ENCODE data around the gene PCBP3.
"Not testable (repeated sequence)": the region's sequence is repeated elsewhere in the genome, so short reads cannot be mapped to it uniquely, and the experiment has no call there.

The PCBP3 gene

DNA sequence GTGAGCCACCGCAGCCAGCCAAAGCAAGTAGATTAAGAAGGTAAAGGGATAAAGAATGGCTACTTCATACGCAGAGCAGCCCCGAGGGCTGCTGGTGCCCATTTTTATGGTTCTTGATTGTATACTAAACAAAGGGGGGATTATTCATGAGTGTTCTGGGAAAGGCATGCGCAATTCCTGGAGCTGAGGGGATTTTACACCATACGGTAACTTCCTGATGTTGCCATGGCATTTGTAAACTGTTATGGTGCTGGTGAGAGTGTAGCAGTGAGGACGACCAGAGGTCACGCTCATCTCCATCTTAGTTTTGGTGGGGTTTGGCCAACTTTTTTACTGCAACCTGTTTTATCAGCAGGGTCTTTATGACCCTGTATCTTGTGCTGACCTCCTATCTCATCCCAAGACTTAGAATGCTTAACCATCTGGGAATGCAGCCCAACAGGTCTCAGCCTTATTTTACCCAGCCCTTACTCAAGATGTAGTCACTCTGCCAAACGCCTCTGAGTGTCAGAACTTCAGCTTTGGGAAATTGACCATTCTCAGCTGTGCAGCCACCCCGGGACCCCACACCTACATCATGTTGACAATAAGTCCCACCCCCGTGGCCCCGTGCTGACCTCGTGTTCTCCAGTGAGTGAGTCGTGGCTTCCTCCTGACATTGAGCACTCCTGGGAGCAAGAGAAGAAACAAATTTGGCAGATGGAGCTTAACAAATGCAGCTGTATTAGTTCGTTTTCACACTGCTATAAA, 188.6 kb downstream of the PCBP3 start:
- DNase-seq: no peak

DNA sequence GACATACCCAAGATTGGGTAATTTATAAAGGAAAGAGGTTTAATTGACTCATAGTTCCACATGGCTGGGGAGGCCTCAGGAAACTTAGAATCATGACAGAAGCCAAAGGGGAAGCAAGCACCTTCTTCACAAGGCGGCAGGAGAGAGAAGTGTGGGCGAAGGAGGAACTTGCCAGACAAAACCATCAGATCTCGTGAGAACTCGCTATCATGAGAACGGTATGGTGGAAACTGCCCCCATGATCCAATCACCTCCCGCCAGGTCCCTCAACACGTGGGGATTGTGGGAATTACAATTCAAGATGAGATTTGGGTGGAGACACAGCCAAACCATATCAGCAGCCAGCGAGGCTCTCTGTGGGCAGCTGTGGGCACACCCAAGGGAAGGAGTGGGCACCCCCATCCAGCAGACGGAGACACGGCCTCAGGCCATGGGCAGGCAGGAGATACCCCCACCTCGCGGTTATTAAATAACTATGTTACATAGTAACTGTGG, 189.3 kb downstream of the PCBP3 start:
- not testable (repeated sequence) for DNase-seq

DNA sequence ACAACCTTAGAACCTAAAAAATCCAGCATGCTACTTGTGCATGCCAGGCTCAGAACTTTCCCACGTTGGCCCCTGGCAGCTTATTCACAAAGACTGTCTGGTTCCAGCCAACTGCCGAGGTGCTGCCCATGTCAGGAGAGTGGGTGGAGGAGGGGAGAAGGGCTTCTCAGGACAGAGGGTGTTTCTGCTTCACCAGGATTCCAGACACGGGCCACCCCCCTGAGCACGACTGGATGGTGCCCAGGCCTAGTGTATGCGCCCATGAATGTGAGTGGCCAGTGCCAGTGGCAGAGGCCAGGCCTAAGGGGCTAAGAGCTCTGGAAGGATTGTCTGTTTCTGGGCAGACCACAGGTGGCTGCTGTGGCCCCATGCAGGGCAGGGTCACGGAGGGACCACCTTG, 189.9 kb downstream of the PCBP3 start:
- DNase-seq: no peak

DNA sequence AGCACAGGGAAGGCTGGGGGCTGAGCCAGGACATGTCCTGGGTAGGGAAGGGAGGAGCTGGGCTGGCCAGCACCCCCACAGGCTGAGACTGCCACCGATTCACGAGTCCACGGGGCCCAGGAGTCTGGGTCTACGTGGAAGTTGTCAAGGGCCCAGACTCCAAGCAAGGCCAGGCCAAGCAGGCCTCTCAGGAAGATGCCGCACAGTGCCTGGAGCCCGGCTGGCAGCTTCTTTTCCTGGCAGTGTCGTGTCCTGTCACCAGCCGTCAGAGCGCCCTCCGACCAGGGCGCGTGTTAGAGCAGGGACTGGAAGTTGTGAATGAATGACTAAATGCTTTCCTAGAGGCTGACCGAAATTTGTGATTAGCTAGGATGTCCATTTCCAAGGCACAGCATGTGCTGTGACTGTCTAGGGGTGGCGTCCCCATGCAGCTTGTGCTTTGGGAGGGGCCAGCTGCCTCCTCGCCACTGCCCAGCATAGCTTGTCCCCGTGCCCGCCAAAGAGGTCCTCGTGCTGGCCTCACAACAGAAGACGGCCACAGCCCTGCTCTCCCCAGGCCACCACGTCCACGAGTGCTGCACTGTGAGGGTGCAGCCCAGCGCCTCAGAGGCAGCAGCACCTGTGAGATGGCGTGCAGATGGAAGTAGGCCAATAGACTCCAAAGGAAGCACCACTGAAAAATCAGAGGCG, 190.6 kb downstream of the PCBP3 start:
- no peak for DNase-seq

DNA sequence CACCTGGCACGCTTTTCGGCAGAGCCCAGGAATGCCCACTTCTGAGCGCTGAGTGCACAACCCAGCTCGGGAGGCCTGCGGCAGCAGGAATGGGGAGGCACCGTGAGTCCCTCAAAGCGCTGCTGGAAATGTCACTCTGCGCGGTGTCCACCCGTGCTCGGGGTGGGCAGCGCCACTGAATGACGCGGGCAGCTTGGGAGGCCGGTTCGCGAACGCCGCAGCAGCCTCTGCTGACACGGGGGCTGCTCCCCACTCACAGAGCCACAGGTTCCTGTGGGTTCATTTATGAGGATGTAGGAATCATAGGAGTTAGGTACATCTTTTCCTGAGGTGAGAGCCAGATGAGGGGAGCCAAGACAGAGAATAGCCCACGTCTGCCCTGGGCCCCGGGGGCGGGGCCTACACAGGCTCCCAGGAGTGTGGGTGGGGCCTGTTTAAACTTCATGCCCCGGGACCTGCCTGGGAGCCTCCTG, 191.3 kb downstream of the PCBP3 start:
- DNase-seq: no peak

DNA sequence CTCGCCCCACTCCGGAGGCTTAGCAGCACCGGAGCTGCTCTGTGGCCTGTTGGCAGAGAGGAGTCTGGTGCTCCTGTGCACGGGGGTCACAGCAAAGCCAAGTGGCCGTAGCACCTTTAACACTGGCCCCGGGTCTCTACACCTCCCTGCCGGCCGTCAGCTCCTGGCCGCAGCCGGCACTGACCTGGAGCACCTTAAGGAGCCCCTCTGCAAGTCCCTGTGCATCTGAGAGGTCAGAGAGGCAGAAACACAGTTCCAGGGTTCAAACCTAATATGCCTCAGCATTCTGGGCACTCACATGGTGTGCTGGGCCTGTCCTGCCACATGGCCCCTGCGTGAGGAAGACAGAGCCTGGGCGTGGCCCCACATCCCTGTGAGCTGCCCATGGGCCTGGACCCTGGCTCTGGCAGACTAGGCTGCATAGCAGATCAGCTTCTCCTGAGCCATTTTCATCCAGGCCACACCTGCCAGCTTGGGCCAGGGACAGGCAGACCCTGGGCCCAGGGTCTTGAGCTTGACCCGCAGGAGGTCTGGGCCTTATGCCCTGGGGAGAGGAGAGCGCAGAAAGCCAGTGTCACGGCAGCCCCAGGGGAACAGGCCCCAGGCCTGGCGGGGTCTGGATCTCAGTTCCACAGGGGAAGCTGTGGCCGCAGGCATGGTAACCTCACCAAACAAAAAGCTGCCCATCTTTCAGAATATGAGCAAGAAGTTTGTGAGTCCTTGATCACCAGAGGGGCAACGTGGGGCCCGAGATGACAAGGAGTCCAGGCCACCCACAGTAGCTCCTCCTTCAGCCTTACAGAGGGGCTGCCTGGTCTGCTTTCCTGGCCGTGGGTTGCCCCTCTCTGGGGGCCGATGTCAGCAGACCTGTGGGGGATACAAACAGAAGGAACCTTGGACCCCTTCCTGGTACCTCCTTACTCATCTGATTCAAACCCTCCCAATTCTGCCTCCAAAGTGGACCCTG, 192.1 kb downstream of the PCBP3 start:
- no peak for DNase-seq

DNA sequence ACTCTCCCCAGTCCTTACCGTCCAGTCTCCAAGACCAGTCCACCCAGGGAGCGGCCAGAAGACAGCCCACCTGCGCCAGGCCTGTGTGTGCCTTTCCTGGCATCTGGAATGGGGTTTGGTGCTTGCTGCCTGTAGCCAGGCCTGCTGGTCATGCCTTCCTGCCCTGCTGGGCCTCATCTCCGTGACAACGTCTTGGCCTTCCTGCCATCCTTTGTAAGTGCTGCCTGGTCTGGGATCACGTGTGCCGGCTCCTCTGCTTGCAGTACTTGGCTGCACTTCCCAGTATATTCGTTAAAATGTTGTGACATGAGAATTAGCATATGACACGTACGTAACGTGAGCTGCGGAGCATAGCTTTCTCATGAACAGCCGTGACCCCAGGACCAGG, 192.7 kb downstream of the PCBP3 start:
- DNase-seq: no peak

DNA sequence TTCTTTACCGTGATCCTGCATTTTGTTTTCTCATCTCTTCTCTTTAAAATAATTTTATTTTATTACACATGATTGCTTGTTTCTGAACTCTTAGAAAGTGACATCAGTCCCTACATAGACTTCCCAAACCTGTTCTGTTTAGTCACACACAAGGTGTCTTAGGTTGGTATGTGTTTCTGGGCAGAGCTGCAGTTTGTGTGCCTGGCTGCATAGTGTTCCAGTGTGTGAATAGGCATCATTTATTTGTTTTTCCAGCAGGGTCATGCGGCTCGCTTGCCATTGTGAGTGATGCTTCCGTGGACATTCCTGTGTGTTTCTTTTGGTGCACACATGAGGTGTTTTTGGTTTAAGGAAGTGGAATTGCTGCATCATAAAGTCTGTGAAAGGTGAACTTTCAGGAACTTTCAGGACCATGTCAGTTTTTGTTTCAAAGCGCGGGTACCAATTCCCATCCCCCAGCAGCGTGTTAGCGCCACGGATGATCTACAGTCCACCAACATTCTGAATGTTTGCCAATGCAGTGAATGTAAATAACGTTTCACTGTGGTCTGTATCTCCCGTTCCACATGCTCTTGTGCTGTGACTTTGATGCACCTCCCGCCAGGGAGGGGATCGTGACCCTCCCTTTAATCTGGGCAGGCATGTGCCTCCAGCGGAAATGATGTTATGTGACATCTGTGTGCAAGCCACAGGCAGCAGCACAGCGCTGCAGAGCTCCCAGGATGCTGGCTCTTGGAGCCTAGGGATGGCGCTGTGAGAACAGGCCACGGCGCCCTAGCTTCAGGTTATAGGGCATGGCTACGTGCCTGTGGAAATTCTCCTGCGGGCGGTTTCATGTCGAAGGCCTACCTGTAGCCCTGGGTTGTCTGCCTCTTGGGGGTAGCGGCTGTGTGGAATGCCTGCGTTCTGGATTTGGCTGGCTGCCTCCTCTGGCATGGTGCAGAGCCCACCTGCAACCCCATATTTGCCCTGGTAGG, 193.5 kb downstream of the PCBP3 start:
- no peak for DNase-seq

DNA sequence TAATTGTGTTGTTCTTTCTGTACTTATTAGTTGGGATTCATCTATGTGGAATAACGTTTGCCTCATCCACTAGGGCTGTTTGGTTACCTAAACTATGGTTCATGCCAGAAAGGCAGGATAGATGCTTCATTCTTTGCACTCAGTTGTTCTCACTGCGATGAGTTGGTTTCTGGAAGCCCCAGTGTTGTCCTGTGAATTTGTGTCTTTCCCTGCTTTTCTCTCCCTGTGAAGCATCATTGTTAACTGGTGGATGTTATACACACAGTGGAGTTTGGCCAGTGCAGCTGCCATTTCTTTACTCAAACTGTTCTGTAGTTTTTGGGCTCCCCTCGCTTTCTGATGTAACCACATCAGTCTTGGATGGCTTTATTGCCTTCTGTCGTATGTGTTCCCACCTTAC, 194.4 kb downstream of the PCBP3 start:
- DNase-seq: no peak

DNA sequence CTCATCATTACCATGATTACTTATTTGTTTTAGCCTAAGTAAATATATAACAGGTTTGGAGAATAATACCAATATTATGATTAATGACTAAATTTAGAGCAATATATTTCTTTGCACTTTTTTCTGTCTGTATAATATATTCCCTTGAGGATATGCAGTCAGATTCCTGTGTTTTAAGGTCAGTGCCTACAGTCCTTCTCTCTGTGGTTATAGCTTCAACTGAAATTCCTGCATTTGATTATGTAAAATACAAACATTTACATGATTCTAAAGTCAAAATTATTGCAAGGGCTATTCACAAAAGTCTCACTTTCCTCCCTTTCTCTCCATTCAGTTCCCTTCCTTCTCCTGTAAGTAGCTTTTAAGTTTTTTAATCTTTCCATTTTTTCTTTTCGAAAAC, 195.1 kb downstream of the PCBP3 start:
- DNase-seq: no peak

DNA sequence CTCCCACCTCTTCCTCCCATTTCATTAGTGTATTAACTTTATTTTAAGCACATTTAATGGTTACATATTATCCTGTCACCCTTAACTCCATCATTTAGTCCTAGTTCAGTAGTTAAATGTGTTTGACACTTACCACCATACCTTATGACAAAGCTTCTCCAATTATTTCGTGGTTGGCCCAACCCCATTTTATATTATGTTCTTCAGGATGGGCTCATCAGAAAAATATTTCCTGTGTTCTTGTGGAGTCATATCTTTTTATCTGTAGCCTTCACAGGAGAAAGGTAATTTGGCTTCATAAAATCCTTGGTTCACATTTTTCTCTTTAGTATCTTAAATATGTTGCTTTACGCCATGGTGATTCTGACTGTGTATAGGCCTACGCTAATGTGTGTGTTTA, 195.7 kb downstream of the PCBP3 start:
- DNase-seq: no peak

DNA sequence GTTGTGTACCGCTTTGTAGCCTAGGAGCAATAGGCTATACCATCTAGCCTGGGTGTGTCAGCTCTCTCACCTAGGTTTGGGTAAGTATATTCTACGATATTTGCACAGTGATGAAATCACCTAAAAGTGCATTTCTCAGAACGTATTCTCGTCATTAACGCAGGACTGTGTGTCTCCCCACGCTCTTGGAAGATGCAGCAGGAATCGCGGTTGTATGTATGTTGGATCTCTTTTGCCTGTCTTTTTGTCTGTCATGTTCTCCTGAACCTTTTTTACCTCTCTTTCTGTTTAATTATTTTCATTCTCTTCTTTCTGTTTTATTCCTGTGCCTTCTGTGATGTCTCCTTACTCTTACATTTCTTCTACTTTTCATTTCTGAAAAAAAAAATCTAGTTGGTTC, 197.5 kb downstream of the PCBP3 start:
- no peak for DNase-seq

DNA sequence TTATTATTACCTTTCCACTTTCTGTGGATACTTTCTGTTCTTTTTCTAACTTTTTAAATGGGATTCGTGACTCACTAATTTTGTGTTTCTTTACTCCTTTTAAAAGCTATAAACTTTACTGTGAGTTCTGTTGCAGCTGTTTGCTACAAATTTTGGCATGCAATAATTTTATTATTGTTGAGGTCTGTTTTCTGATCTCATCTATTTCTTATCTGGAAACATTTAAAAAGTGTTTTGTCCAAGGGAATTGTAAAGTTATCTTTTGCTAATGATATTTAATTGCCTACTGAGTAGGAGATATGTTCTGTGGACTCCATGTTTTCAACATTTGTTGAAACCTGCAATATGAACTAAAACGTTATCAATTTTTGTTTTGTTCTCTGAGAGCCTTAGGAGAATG, 199.9 kb downstream of the PCBP3 start:
- DNase-seq: no peak

DNA sequence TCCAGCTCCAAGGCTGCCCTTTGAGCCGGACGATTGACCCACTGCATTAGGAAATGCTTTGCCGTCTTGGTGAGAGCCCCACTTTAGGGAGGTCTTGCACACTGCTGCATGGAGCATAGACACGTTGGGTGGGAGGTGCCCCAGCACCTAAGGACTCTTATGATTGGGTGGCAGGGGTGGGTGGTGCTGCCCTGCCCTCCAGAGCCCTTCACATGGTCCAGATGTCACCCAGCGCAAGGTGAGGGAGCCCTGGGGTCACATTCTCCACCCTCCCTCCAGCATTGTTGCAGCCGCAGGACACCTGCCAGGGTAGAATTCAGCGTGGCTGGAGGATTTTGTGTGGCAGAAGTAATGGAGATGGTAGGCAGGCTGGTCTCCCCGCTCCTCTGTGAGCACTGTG, 200.7 kb downstream of the PCBP3 start:
- no peak for DNase-seq

DNA sequence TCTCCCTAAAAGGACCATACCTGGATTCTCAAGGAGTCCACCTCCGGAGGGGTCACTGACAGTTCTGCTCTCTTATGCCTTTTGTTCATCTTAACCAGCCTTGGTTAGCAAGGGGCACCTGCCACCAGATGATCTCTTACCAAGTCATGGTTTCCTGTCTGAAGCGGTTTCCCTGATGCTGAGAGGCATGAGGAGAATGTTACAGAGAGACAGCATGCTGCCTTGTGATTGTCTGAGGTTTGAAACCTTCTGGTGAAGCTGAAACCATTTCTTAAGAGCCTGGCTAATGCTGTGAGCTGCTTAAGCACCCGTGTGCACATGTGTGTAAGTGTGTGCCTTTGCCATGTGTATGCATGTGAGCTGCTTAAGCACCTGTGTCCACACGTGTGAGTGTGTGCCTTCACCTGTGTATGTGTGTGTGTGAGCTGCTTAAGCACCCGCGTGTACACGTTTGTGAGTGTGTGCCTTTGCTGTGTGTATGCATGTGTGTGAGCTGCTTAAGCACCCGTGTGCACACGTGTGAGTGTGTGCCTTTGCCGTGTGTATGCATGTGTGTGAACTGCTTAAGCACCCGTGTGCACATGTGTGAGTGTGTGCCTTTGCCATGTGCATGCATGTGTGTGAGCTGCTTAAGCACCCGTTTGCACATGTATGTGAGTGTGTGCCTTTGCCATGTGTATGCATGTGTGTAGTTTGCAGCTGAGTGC, 201.7 kb downstream of the PCBP3 start:
- no peak for DNase-seq

DNA sequence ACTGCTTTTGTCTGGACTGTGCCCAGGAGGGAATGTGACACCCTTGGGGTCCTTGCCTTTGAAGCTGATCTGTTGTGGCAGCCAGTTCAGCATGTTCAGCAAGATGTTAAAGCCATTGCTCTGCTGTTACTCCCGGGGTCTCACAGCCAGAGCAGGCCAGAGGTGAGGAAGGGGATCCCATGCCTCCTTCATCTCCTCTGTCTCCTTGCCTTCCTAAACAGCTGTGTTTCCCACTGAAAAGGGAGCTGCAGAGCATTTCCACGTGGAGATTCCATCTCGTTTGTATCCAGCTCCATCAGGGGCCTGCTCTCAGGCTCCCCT, 202.2 kb downstream of the PCBP3 start:
- DNase-seq: no peak

DNA sequence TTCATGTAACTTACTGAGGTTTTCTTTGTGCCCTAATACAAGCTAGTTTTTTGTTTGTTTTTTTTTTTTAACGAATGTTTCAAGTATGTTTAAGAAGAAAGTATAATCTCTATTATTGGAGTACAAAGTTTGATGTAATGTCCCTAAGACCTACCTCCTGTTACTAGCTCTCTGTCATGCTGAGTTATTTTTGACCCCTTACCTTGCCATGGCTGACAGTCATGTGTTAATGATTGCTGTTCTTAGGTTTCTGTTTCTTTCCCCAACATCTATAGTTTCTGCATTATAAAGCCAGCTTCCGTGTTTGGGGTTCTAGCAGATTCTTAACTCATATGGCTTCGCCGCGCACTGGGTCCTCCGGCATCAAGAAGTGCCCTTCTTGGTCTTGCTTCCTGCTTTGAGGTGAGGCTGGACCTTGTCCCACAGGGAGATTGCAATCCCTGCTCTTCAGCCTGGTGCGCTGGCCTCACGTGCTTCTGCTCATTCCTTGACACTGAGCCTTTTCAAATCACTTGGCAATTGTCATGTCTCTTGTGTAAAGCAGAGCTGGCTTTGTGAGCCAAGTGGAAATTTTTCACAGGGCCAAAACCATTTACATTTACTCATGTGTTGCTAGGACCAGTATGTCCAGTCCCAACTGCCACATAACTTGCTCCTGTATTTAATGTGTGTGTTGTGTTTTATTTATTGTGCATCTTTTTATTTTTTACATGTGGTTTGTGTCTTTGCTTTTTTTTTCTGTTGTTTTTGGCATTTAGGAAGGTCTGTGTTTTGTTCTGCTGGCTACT, 203.0 kb downstream of the PCBP3 start:
- no peak for DNase-seq

DNA sequence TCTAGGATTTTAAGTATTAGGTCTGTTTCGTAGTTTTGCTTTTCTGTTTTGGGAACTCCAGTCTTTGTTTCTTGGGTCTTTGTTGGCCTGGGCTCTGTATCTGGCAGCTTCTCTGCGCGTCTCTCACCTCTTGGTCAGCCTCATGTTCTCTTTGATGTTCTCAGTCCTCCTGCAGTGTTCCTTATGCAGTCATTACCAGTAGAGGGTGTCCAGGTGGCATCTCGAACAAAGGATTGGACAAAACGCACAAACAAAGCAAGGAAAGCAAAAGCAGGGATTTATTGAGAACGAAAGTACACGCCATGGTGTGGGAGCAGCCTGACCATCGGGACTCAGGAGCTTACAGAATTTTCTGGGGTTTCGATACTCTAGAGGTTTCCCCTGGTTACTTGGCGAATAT, 204.3 kb downstream of the PCBP3 start:
- no peak for DNase-seq

DNA sequence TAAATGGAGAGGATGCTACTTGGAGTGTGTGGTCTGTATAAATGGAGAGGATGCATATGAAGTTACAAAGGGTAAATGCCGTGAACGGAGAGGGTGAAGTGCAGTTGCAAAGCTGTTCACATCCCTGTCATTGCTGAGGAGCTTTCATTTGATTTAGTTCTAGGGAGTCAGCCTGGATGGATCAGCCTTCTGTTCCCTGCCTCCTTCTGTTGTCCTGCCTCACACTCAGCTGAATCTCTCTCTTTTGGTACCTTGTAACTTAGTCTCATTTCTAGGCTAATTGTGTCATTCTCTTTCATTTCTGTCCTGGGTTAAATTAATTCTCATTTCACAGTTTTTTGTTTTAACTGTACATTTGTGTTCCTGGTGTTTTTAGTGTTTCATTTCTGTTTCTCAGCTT, 204.8 kb downstream of the PCBP3 start:
- DNase-seq: no peak

DNA sequence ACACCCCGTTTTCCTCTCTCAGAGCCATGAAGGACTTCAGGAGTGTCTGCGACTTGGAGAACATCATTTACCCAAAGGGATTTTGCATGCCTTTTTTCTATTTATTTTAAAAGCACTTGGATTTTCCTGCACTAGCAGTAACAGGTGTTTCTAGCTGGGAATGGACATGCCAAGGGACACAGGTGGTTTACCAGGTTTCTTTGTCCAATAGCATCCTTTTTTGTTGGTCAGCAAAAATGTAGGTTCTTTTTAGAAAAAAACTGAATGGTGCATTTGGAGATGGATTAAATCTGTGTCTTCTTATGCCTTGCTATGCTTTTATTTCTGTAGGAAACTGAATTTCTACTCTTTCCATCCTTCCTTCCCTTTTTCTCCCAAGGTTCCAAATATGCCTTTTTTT, 205.3 kb downstream of the PCBP3 start:
- DNase-seq: no peak

DNA sequence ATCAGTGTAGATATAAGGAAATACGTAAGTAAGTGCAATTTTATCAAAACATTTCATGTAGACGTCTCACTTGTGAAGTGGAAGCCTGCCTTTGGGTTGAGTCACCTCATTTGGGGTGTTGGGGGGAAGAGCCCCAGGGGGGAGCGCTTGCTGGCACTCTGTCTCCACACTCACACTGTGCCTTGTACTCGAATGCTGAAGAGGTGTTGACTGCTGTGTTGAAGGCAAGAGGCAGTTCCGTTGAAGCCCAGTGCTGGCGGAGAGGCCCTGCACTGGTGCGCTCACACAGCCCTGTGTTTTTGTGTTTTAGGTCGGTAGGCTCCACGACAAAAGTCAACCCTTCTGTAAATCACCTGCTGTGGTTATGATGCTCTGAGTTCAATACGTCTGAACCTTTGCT, 206.1 kb downstream of the PCBP3 start:
- no peak for DNase-seq

All from CD4-positive, alpha-beta T cell treated with Interleukin-4 for 4 hours (primary cell).